HEK293 (cell line): Measurements from ENCODE around the gene MNT.

Experiments used
- CTCF ChIA-PET: fragments of 350-600 bp; formaldehyde crosslinking; extraction: SDS; loops from one replicate; lab custom pipeline; 2021; ENCODE audit warnings: antibody characterized with exemption; lab: Yijun Ruan, JAX
- POLR2A ChIA-PET: fragments of 300-600 bp; formaldehyde crosslinking; extraction: SDS; loops from one replicate; lab custom pipeline; 2020; ENCODE audit warnings: antibody characterized with exemption, inconsistent platforms; lab: Yijun Ruan, JAX
- H3K27ac ChIP-seq: fragments of 200-500 bp; sonication (Bioruptor generic); 2 replicates; pipeline ENCODE4 v1.5.1; 2014; ENCODE audit warnings: low read depth, low read length, control low read depth, inconsistent platforms; ENCODE audit errors: extremely low read depth
- H3K36me3 ChIP-seq, 2 experiments: fragments of 200-500 bp in 1 of 2; sonication (Bioruptor generic) in 1 of 2; 1 replicate in 1 of 2; 2 replicates in 1 of 2; pipeline ENCODE4 v1.5.1; 2014 to 2017; ENCODE audit warnings: inconsistent platforms in 2 of 2, low read length in 2 of 2; ENCODE audit not compliant: control insufficient read depth in 2 of 2, insufficient read depth in 1 of 2
- H3K4me1 ChIP-seq: fragments of 200-500 bp; sonication (Bioruptor generic); 2 replicates; pipeline ENCODE4 v1.5.1; 2014; ENCODE audit warnings: mild to moderate bottlenecking, low read length, inconsistent platforms; ENCODE audit not compliant: control insufficient read depth, insufficient read depth
- H3K4me3 ChIP-seq: 2 replicates; pipeline ENCODE4 v1.5.1; 2011; ENCODE audit warnings: low read depth, mild to moderate bottlenecking, control low read depth, low read length, moderate library complexity
- H3K9me3 ChIP-seq: fragments of 200-500 bp; sonication (Bioruptor generic); 2 replicates; pipeline ENCODE4 v1.5.1; 2014; ENCODE audit warnings: low read depth, low read length, inconsistent platforms; ENCODE audit not compliant: control insufficient read depth, insufficient read depth
- GLI4 ChIP-seq: fragments of 450-650 bp; formaldehyde crosslinking; IDR thresholded peaks from 2 replicates; pipeline ENCODE4 v1.5.1; 2016; ENCODE audit warnings: missing biosample characterization, missing genetic modification characterization
- GLIS2 ChIP-seq: fragments of 450-650 bp; formaldehyde crosslinking; IDR thresholded peaks from 2 replicates; pipeline ENCODE4 v1.5.1; 2016; ENCODE audit warnings: missing biosample characterization, missing genetic modification characterization
- KLF8 ChIP-seq: fragments of 450-650 bp; formaldehyde crosslinking; IDR thresholded peaks from 2 replicates; pipeline ENCODE4 v1.5.1; 2016; ENCODE audit warnings: missing biosample characterization, missing genetic modification characterization
- TCF7L2 ChIP-seq: IDR thresholded peaks from 2 replicates; pipeline ENCODE4 v1.6.1; 2011; ENCODE audit warnings: low read depth, mild to moderate bottlenecking, inconsistent platforms, low read length, moderate library complexity, borderline replicate concordance
- TRIM28 ChIP-seq: IDR thresholded peaks from 2 replicates; pipeline ENCODE4 v1.6.1; 2011; ENCODE audit warnings: low read length, control low read depth, borderline replicate concordance
- TSHZ1 ChIP-seq: fragments of 450-650 bp; formaldehyde crosslinking; IDR thresholded peaks from 2 replicates; pipeline ENCODE4 v1.5.1; 2016; ENCODE audit warnings: missing biosample characterization, missing genetic modification characterization, borderline replicate concordance
- YY1 ChIP-seq: fragments of 450-650 bp; formaldehyde crosslinking; IDR thresholded peaks from 2 replicates; pipeline ENCODE4 v1.5.1; 2018; ENCODE audit warnings: missing biosample characterization, missing genetic modification characterization
- YY2 ChIP-seq: fragments of 450-650 bp; formaldehyde crosslinking; IDR thresholded peaks from 2 replicates; pipeline ENCODE4 v1.5.1; 2016; ENCODE audit warnings: missing biosample characterization, missing genetic modification characterization
- ZBTB48 ChIP-seq: fragments of 450-650 bp; formaldehyde crosslinking; IDR thresholded peaks from 2 replicates; pipeline ENCODE4 v1.5.1; 2016; ENCODE audit warnings: missing biosample characterization, missing genetic modification characterization
- ZEB2 ChIP-seq: fragments of 450-650 bp; formaldehyde crosslinking; IDR thresholded peaks from 2 replicates; pipeline ENCODE4 v1.5.1; 2016; ENCODE audit warnings: missing biosample characterization, missing genetic modification characterization
- ZFP69B ChIP-seq: fragments of 450-650 bp; formaldehyde crosslinking; IDR thresholded peaks from 2 replicates; pipeline ENCODE4 v1.5.1; 2016; ENCODE audit warnings: missing biosample characterization, missing genetic modification characterization
- ZIC2 ChIP-seq: fragments of 450-650 bp; formaldehyde crosslinking; IDR thresholded peaks from 2 replicates; pipeline ENCODE4 v1.5.1; 2016; ENCODE audit warnings: missing biosample characterization, missing genetic modification characterization
- ZNF133 ChIP-seq: fragments of 450-650 bp; formaldehyde crosslinking; IDR thresholded peaks from 2 replicates; pipeline ENCODE4 v1.5.1; 2016; ENCODE audit warnings: missing biosample characterization, missing genetic modification characterization
- ZNF138 ChIP-seq: fragments of 450-650 bp; formaldehyde crosslinking; IDR thresholded peaks from 2 replicates; pipeline ENCODE4 v1.5.1; 2016; ENCODE audit warnings: missing biosample characterization, missing genetic modification characterization, borderline replicate concordance
- ZNF18 ChIP-seq: fragments of 450-650 bp; formaldehyde crosslinking; IDR thresholded peaks from 2 replicates; pipeline ENCODE4 v1.5.1; 2016; ENCODE audit warnings: missing biosample characterization, missing genetic modification characterization
- ZNF202 ChIP-seq: fragments of 450-650 bp; formaldehyde crosslinking; IDR thresholded peaks from 2 replicates; pipeline ENCODE4 v1.5.1; 2016; ENCODE audit warnings: missing biosample characterization, missing genetic modification characterization, borderline replicate concordance
- ZNF239 ChIP-seq: fragments of 450-650 bp; formaldehyde crosslinking; IDR thresholded peaks from 2 replicates; pipeline ENCODE4 v1.5.1; 2016; ENCODE audit warnings: missing biosample characterization, missing genetic modification characterization
- ZNF274 ChIP-seq, 2 experiments: fragments of 200-500 bp in 1 of 2; fragments of 450-650 bp in 1 of 2; sonication (Bioruptor generic) in 1 of 2; formaldehyde crosslinking in 1 of 2; IDR thresholded peaks; 2 replicates each; pipeline versions ENCODE4 v1.5.1 to v1.6.1; 2014 to 2016; ENCODE audit warnings: borderline replicate concordance in 1 of 2, inconsistent platforms in 1 of 2, low read length in 1 of 2, missing biosample characterization in 1 of 2, missing genetic modification characterization in 1 of 2
- ZNF335 ChIP-seq: fragments of 450-650 bp; formaldehyde crosslinking; conservative IDR thresholded peaks from 2 replicates; pipeline ENCODE4 v1.5.1; 2016; ENCODE audit warnings: missing biosample characterization, missing genetic modification characterization
- ZNF391 ChIP-seq: fragments of 450-650 bp; formaldehyde crosslinking; IDR thresholded peaks from 2 replicates; pipeline ENCODE4 v1.5.1; 2016; ENCODE audit warnings: low read depth, missing biosample characterization, missing genetic modification characterization, borderline replicate concordance
- ZNF473 ChIP-seq: fragments of 450-650 bp; formaldehyde crosslinking; IDR thresholded peaks from 2 replicates; pipeline ENCODE4 v1.5.1; 2017; ENCODE audit warnings: missing biosample characterization, missing genetic modification characterization
- ZNF488 ChIP-seq: fragments of 450-650 bp; formaldehyde crosslinking; IDR thresholded peaks from 2 replicates; pipeline ENCODE4 v1.5.1; 2016; ENCODE audit warnings: missing biosample characterization, missing genetic modification characterization
- ZNF580 ChIP-seq: fragments of 450-650 bp; formaldehyde crosslinking; IDR thresholded peaks from 2 replicates; pipeline ENCODE4 v1.5.1; 2016; ENCODE audit warnings: missing biosample characterization, missing genetic modification characterization
- ZNF596 ChIP-seq: fragments of 450-650 bp; IDR thresholded peaks from 2 replicates; pipeline ENCODE4 v1.5.0; 2018; ENCODE audit warnings: missing biosample characterization, mild to moderate bottlenecking, missing genetic modification characterization, moderate library complexity
- ZNF660 ChIP-seq: fragments of 450-650 bp; IDR thresholded peaks from 2 replicates; pipeline ENCODE4 v1.5.1; 2018; ENCODE audit warnings: missing biosample characterization, mild to moderate bottlenecking, missing genetic modification characterization
- ZNF76 ChIP-seq: fragments of 450-650 bp; formaldehyde crosslinking; IDR thresholded peaks from 2 replicates; pipeline ENCODE4; 2016; ENCODE audit warnings: low read depth, missing biosample characterization, missing genetic modification characterization, borderline replicate concordance
- ZNF791 ChIP-seq: fragments of 450-650 bp; formaldehyde crosslinking; IDR thresholded peaks from 2 replicates; pipeline ENCODE4 v1.5.1; 2016; ENCODE audit warnings: missing biosample characterization, missing genetic modification characterization
- ZNF792 ChIP-seq: fragments of 450-650 bp; formaldehyde crosslinking; IDR thresholded peaks from 2 replicates; pipeline ENCODE4 v1.5.1; 2016; ENCODE audit warnings: missing biosample characterization, missing genetic modification characterization
- ZSCAN16 ChIP-seq: fragments of 450-650 bp; formaldehyde crosslinking; IDR thresholded peaks from 2 replicates; pipeline ENCODE4 v1.5.1; 2016; ENCODE audit warnings: missing biosample characterization, missing genetic modification characterization
- ZSCAN4 ChIP-seq: fragments of 450-650 bp; formaldehyde crosslinking; IDR thresholded peaks from 2 replicates; pipeline ENCODE4 v1.5.1; 2017; ENCODE audit warnings: missing biosample characterization, missing genetic modification characterization
- ZXDB ChIP-seq: fragments of 450-650 bp; formaldehyde crosslinking; IDR thresholded peaks from 2 replicates; pipeline ENCODE4 v1.5.1; 2016; ENCODE audit warnings: missing biosample characterization, missing genetic modification characterization

The MNT gene

GRCh38 chr17:2336215-2336851 is 64.5 kb downstream of the MNT start, which contains the start of gene TSR1:
Gene TSR1 (minus strand): TSS chr17:2336457. CDS start chr17:2336427, 30 bp downstream.
- Histone ChIP-seq H3K4me1 (peaks cover 14% of the 10 kb centered on the region), H3K27ac (peak within 1 kb of the TSS; percentile 88), H3K9me3 (no peaks in the 10 kb centered on the region), H3K4me3 (peak within 1 kb of the TSS; percentile 56), H3K36me3 (peaks cover 41 to 44% of the 10 kb centered on the region in 2 experiments)
- CTCF ChIA-PET = interaction anchor here (0.5 to 10.9 kb wide), 12 partner anchors 12 to 450 kb away, joined by 3 to 110 read pairs (median 4); no protein-coding TSS in a partner anchor
- POLR2A ChIA-PET = interaction anchor here (0.5 to 4.0 kb wide), 23 partner anchors 8 to 207 kb away, joined by 3 to 49 read pairs (median 5); partner anchors contain the start of genes SMG6 and SRR
- 0 out of 2 replicates have a peak, but pooled peaks have one; percentile 76 for TF ChIP-seq KLF8
- TF ChIP-seq ZNF488 = no peak
- TF ChIP-seq ZNF138 (tag by site-specific recombination) = no peak
- 0 out of 2 replicates have a peak, but pooled peaks have one; percentile 65 for TF ChIP-seq ZNF660 (tag by site-specific recombination)
- peak; percentile 10; the same call in 1 of the 2 replicates for TF ChIP-seq TSHZ1 (tag by site-specific recombination)
- no peak for TF ChIP-seq ZNF274 (IDR thresholded peaks at IDR 0.05; ENCODE audit: low read length)
- no peak for TF ChIP-seq ZNF274 (tag by site-specific recombination; IDR thresholded peaks at IDR 0.05; ENCODE audit: borderline replicate concordance)
- TF ChIP-seq ZNF202 (tag by site-specific recombination) = no peak
- TF ChIP-seq ZNF391 = no peak
- TF ChIP-seq ZNF792 (tag by site-specific recombination) = no peak
- TF ChIP-seq ZNF596 (tag by site-specific recombination) = no peak
- peak; percentile 75; the same call in 1 of the 2 replicates for TF ChIP-seq ZNF76 (tag by site-specific recombination)
- 0 out of 2 replicates have a peak, but pooled peaks have one; percentile 13 for TF ChIP-seq ZNF18 (tag by site-specific recombination)
- TF ChIP-seq ZIC2 = peak; percentile 47; the same call in 1 of the 2 replicates
- peak; percentile 15; the same call in 1 of the 2 replicates for TF ChIP-seq ZBTB48
- TF ChIP-seq GLIS2 (tag by site-specific recombination) = peak; percentile 97
- no peak for TF ChIP-seq TCF7L2
- TF ChIP-seq ZNF133 = no peak
- no peak for TF ChIP-seq ZNF473 (tag by site-specific recombination)
- peak; percentile 98 for TF ChIP-seq YY2 (tag by site-specific recombination)
- TF ChIP-seq YY1 (tag by site-specific recombination) = peak; percentile 97
- peak; percentile 57; the same call in 1 of the 2 replicates for TF ChIP-seq TRIM28
- TF ChIP-seq ZFP69B (tag by site-specific recombination) = 0 out of 2 replicates have a peak, but pooled peaks have one; percentile 18
- no peak for TF ChIP-seq ZNF791
- peak; percentile 60; the same call in 1 of the 2 replicates for TF ChIP-seq ZNF580 (tag by site-specific recombination)
- no peak for TF ChIP-seq ZNF239 (tag by site-specific recombination)
- no peak for TF ChIP-seq ZNF335
- peak; percentile 76 for TF ChIP-seq ZXDB (tag by site-specific recombination)
- no peak for TF ChIP-seq ZSCAN16 (tag by site-specific recombination)
- TF ChIP-seq ZEB2 (tag by site-specific recombination) = peak; percentile 88
- TF ChIP-seq GLI4 (tag by site-specific recombination) = no peak
- no peak for TF ChIP-seq ZSCAN4 (tag by site-specific recombination)
